Loucy (cell line): Measurements from ENCODE around the gene CALN1.

Experiments used
- H2AFZ ChIP-seq: fragments of 200-600 bp; sonication (generic); 2 replicates; pipeline ENCODE4 v1.6.0; 2016; ENCODE audit warnings: antibody characterized with exemption, mild to moderate bottlenecking, low read length, moderate library complexity
- H3F3A ChIP-seq: fragments of 200-600 bp; 2 replicates; pipeline ENCODE4 v1.6.0; 2016; ENCODE audit warnings: antibody characterized with exemption, low read depth, mild to moderate bottlenecking
- H3K27me3 ChIP-seq: fragments of 200-600 bp; sonication (generic); 2 replicates; pipeline ENCODE4 v1.6.1; 2014; ENCODE audit warnings: low read length, mild to moderate bottlenecking; ENCODE audit not compliant: insufficient read depth, poor library complexity, severe bottlenecking
- H3K36me3 ChIP-seq: fragments of 200-600 bp; sonication (generic); 2 replicates; pipeline ENCODE4 v1.6.1; 2016; ENCODE audit warnings: low read length; ENCODE audit not compliant: insufficient read depth
- H3K4me1 ChIP-seq: fragments of 200-600 bp; sonication (generic); 2 replicates; pipeline ENCODE4 v1.5.1; 2014; ENCODE audit warnings: low read length, mild to moderate bottlenecking; ENCODE audit not compliant: insufficient read depth, poor library complexity, severe bottlenecking
- H3K4me2 ChIP-seq: fragments of 200-600 bp; sonication (generic); 2 replicates; pipeline ENCODE4 v1.6.0; 2014; ENCODE audit warnings: antibody characterized with exemption, low read length, low read depth, mild to moderate bottlenecking; ENCODE audit not compliant: poor library complexity, severe bottlenecking
- H3K4me3 ChIP-seq: fragments of 200-600 bp; sonication (generic); 2 replicates; pipeline ENCODE4 v1.5.1; 2014; ENCODE audit warnings: low read length, mild to moderate bottlenecking, mixed read lengths; ENCODE audit not compliant: poor library complexity, severe bottlenecking
- H3K79me2 ChIP-seq: fragments of 200-600 bp; sonication (generic); 2 replicates; pipeline ENCODE4 v1.6.1; 2014; ENCODE audit warnings: low read length; ENCODE audit not compliant: insufficient read depth
- H3K9ac ChIP-seq: fragments of 200-600 bp; sonication (generic); 2 replicates; pipeline ENCODE4 v1.6.0; 2014; ENCODE audit warnings: mild to moderate bottlenecking, low read depth, low read length, moderate library complexity; ENCODE audit not compliant: poor library complexity, severe bottlenecking
- H3K9me2 ChIP-seq: fragments of 200-600 bp; sonication (generic); replicated peaks from 2 replicates; pipeline ENCODE4 v1.6.1; 2016; ENCODE audit warnings: low read depth, low read length, mixed read lengths
- H3K9me3 ChIP-seq: fragments of 200-600 bp; sonication (generic); 2 replicates; pipeline ENCODE4 v1.6.1; 2014; ENCODE audit warnings: mild to moderate bottlenecking, antibody characterized with exemption, low read length, low read depth; ENCODE audit not compliant: insufficient read depth
- H4K20me1 ChIP-seq: fragments of 200-600 bp; sonication (generic); 2 replicates; pipeline ENCODE4 v1.6.0; 2014; ENCODE audit warnings: antibody characterized with exemption, low read length, mild to moderate bottlenecking; ENCODE audit not compliant: insufficient read depth, poor library complexity, severe bottlenecking
- EZH2phosphoT487 ChIP-seq: fragments of 200-600 bp; IDR thresholded peaks from 2 replicates; pipeline ENCODE4 v1.6.1; 2018; ENCODE audit warnings: antibody characterized with exemption, mild to moderate bottlenecking, moderate library complexity, borderline replicate concordance
- TF ChIP-seq, protein P1 (sequence below): fragments of 200-600 bp; sonication (generic); conservative IDR thresholded peaks from 2 replicates; pipeline ENCODE4 v1.5.1; 2014; ENCODE audit warnings: mild to moderate bottlenecking, antibody characterized with exemption, low read length

CALN1 gene

GRCh38 chr7:71987200-71987767, 424.9 kb downstream of the CALN1 start:
- Histone ChIP-seq H3K27me3 (no peaks in the 10 kb centered on the region), H2AFZ (no peak overlapping the region), H3K9ac (no peak overlapping the region), H3F3A (no peaks in the 10 kb centered on the region), H4K20me1 (no peaks in the 10 kb centered on the region), H3K4me1 (no peaks in the 10 kb centered on the region), H3K4me3 (no peak overlapping the region), H3K9me3 (no peaks in the 10 kb centered on the region; the same call in 1 of the 2 replicates), H3K79me2 (no peaks in the 10 kb centered on the region), H3K4me2 (no peak overlapping the region), H3K9me2 (no peaks in the 10 kb centered on the region), H3K36me3 (no peaks in the 10 kb centered on the region)
- no peak for TF ChIP-seq EZH2phosphoT487
- TF ChIP-seq, protein P1, sequence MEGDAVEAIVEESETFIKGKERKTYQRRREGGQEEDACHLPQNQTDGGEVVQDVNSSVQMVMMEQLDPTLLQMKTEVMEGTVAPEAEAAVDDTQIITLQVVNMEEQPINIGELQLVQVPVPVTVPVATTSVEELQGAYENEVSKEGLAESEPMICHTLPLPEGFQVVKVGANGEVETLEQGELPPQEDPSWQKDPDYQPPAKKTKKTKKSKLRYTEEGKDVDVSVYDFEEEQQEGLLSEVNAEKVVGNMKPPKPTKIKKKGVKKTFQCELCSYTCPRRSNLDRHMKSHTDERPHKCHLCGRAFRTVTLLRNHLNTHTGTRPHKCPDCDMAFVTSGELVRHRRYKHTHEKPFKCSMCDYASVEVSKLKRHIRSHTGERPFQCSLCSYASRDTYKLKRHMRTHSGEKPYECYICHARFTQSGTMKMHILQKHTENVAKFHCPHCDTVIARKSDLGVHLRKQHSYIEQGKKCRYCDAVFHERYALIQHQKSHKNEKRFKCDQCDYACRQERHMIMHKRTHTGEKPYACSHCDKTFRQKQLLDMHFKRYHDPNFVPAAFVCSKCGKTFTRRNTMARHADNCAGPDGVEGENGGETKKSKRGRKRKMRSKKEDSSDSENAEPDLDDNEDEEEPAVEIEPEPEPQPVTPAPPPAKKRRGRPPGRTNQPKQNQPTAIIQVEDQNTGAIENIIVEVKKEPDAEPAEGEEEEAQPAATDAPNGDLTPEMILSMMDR, result no peak

DNA sequence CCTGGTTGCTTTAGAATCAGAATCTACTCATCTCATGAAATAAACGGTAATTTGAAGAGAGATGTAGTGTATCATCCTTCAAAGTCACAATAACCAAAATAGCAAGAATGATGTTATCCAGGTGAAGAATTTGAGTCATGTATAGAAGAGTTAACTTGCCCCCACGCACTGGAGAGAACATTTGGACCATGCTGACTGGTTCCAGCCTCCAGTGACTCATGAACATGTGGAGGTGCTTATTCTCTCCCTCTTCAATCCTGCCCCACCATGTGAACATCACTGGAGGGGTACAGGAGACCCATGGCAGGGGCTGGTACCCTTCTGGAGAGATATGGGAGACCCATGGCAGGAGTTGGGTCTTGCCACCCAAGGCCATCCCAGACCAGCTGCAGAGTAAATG, 427.8 kb downstream of the CALN1 start:
- Histone ChIP-seq H4K20me1 (no peaks in the 10 kb centered on the region), H3K4me2 (no peak overlapping the region), H3K79me2 (no peaks in the 10 kb centered on the region), H2AFZ (no peak overlapping the region), H3K9ac (no peak overlapping the region), H3K4me1 (no peaks in the 10 kb centered on the region), H3K27me3 (no peaks in the 10 kb centered on the region), H3K4me3 (no peak overlapping the region), H3F3A (no peaks in the 10 kb centered on the region), H3K36me3 (no peaks in the 10 kb centered on the region), H3K9me2 (no peaks in the 10 kb centered on the region), H3K9me3 (no peaks in the 10 kb centered on the region; the same call in 1 of the 2 replicates)
- no peak for TF ChIP-seq EZH2phosphoT487
- TF ChIP-seq, protein P1, result no peak

DNA sequence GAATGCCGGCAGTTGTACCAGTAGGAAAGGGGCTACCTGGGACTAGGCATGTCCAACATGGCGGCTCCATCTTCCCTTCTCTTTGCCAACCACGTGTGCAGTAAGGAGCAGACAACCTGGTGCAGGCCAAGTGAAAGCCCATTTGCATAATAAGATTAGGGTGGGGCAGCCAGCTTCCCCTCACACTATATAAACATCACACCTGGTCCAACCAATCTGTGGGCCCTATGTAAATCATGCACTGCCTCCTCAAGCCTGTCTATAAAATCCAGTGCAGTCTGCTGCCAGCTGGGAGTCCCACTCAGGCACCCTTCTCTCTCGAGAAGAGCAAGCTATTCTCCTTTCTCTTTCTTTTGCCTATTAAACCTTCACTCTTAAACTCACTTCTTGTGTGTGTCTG, 429.3 kb downstream of the CALN1 start:
- no peaks in the 10 kb centered on the region for H3K36me3 ChIP-seq
- H3K79me2 ChIP-seq, result no peaks in the 10 kb centered on the region
- H3K4me1 ChIP-seq, result no peaks in the 10 kb centered on the region
- H3K9ac ChIP-seq, result no peak overlapping the region
- no peak overlapping the region for H3K4me2 ChIP-seq
- H3K27me3 ChIP-seq, result no peaks in the 10 kb centered on the region
- TF ChIP-seq, protein P1, result no peak
- no peak for TF ChIP-seq EZH2phosphoT487
- H3K9me3 ChIP-seq, result no peaks in the 10 kb centered on the region; the same call in 1 of the 2 replicates
- H4K20me1 ChIP-seq, result no peaks in the 10 kb centered on the region
- H3F3A ChIP-seq, result no peaks in the 10 kb centered on the region
- no peak overlapping the region for H3K4me3 ChIP-seq
- no peaks in the 10 kb centered on the region for H3K9me2 ChIP-seq
- H2AFZ ChIP-seq, result no peak overlapping the region
